Smooth muscle cell of the pulmonary artery (primary cell): Measurements from ENCODE around the gene SEBOX. TPM values are rescaled to one million over a fixed set of nuclear protein-coding genes. Genes with fewer than 3 reads are reported as not detected.

Source experiments
- total RNA-seq: library from RNA; depleted of rRNA; stranded (reverse); fragments of >200 nt; gene quantifications from 2 replicates; pipeline ENCODE4 v1.2.3, GENCODE V29; 2014

SEBOX gene, protein sequence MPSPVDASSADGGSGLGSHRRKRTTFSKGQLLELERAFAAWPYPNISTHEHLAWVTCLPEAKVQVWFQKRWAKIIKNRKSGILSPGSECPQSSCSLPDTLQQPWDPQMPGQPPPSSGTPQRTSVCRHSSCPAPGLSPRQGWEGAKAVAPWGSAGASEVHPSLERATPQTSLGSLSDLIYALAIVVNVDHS
- not detected in 2 replicates for total RNA-seq

DNA sequence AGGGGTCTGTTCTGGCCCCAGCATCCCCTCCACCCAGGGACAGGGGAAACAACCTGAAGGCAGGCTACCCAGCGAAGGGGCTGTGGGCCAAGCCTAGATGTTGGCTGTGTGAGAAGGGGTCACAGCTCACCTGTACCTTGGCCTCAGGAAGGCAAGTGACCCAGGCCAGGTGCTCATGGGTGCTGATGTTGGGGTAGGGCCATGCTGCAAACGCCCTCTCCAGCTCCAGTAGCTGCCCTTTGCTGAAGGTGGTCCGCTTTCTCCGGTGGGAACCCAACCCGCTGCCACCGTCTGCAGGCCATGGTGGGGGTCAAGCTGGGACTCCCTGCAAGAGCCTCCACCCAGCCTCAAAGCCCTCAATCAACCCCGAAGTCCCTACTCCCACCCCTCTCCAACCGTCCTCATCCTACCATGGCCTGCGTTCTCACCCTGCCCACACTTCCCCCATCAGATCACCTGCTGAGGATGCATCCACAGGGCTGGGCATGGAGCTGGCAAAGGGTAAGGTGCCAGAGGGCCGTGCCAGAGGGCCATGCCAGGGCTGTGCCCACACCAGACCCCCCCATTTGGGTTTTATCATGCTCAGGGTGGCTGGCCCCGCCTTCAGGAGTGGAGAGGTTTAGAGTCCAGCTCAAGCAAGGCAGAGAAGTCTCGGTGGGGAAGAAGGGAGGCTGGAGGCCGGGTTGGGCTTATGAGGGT, at the start of gene SEBOX:
Gene SEBOX, minus strand, starts transcription at position 535 of the 699 bp plus-strand sequence. Its CDS starts 48 bp downstream, at position 487.

DNA sequence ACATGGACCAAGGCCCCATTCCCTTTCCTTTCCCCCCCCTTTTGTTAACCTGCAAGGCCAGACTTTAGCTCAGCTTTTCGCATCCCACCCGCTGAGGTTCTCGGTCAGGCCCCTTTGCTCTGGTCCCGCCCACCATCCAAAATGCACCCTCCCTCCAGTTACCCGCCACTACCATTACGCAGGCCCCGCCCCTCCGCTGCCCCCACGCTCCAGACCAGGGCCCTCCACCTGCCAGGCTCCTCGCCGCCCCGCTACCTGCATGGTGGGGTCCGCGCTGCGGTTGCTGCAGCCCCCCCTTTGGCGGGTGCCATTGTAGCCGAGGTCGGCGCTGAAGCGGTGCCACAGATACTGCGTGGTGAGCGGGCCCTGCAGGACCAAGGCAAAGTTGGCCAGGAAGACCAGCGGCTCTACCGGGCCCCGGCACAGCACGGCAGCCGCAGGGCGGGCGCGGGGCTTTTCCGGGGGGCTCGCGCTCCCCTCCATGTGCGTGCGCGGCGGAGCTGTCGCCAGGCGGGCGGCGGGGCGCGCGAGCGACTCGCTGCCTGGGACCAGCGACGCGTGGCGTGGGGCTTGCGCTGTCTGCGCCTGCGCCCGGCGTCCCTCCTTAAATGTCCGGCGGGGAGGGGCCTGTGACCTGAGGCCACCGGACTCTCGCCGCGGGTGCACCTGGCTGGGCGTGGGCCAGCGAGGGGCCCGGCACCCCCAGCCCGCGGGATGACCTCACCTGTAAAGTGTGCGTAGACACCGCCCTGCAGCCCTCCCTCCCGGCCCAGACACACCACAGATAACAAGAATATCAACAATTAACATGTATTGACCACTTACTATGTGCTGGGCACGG, 40.9 kb upstream of the SEBOX start, which contains the start of gene SLC46A1:
Gene SLC46A1, minus strand, starts transcription at position 581 of the 841 bp plus-strand sequence. Its CDS starts 98 bp downstream, at position 483.

GRCh38 chr17:28371245-28372202, 6.5 kb upstream of the SEBOX start, which contains the start of gene SARM1:
TSS of gene SARM1 (plus strand) at chr17:28371694. CDS start at chr17:28372033, 339 bp downstream.

GRCh38 chr17:28370035-28370743, 5.2 kb upstream of the SEBOX start, which contains the start of gene VTN:
TSS of gene VTN (minus strand) at chr17:28370307. CDS start at chr17:28370203, 104 bp downstream.

GRCh38 chr17:28357061-28357900, 7.7 kb downstream of the SEBOX start, which contains the start of gene POLDIP2:
TSS of gene POLDIP2 (minus strand) at chr17:28357527. CDS start at chr17:28357448, 79 bp downstream.

DNA sequence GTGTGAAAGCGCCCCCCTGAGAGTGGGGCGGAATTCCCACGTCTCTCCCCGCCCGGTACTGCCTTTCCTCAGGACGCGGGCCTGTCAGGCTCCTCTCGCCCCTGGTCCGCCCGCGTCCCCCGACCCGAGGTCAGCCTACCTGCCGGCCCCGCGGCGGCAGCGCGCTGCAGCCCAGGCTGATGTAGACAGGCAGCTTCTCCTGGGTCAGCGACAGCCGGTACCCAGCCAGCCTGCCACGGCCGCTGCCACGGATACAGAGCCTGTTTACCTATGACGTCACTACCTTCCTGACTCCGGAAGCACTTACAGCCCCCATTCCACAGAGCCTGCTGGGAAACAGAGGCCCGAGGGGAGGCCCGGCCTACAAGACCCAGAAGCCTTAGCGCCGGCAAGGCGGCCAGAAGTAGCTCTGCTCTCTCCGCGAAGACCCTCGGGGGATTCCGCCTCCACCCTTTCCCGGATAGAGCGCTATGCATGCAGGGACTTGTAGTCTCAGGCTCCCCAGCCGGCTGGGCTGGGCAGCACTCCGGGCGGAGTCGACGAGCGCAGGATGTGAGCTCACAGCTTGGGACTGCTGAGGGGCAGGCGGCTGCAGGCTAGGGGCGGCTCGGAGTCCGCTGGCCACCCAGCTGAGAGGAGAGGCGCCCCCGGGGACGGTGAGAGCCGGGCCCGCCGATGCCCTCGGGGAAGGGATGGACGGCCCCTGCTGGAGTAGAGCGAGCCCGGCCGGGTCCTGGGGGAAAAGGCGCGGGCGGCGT, 29.6 kb downstream of the SEBOX start, which contains the start of the genes IFT20 and TNFAIP1:
Gene IFT20, minus strand, starts transcription at position 272 of the 758 bp plus-strand sequence. CDS start 3,487 bp downstream, outside the sequence.
Gene TNFAIP1, plus strand, starts transcription at position 561 of the 758 bp plus-strand sequence. CDS start 3,761 bp downstream, outside the sequence.

DNA sequence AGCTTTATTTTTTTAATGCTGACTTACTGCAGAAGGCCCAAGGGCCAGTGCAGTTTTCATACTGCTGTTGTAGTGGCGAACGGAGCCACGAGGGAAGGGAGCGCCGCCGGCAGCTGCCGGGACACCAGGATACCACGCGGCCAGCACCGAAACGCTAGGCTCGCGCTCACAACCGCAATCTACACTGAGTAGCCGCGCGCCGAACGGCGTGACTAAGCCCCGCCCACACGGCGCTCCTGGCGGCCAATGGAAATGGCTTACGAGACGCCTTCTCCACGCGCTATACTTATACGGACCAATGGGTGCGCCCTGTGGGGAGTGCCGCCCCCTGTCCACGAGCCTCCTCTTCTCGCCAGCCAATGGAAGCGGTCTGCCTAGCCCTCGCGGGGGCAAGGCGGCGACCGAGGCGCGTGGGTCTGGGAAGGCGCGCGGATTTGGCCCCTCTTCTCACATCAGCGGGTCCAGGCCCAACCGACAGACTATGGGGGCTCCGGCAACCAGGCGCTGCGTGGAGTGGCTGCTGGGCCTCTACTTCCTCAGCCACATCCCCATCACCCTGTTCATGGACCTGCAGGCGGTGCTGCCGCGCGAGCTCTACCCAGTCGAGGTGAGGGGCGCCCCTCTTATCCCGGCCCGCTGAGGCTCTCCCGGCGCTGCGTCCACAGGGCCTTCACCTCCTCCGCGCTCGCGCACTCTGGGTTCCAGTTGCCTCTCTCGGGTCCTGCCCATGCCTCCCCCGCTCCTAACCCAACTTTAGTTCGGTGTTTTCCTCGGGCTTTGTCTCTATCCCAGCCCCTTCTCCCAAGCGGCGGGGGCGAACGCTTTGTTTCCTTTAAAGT, 46.0 kb downstream of the SEBOX start, which contains the start of gene TMEM97:
Gene TMEM97, plus strand, starts transcription at position 442 of the 839 bp plus-strand sequence. Its CDS starts 40 bp downstream, at position 482.

Other genes with a start within 250 kb of the SEBOX start
- 7.8 TPM in 2 replicates for gene TMEM97, start 46.0 kb downstream of the SEBOX start, total RNA-seq
- gene IFT20, start 29.7 kb downstream of the SEBOX start, total RNA-seq: 44.9 and 56.0 TPM in 2 replicates
- gene TNFAIP1, start 29.4 kb downstream of the SEBOX start, total RNA-seq: 35.6 and 44.3 TPM in 2 replicates
- gene POLDIP2, start 7.7 kb downstream of the SEBOX start, total RNA-seq: 81.4 and 95.5 TPM in 2 replicates
- gene VTN, start 5.1 kb upstream of the SEBOX start, total RNA-seq: 1.7 and 3.4 TPM in 2 replicates
- 14.2 and 14.9 TPM in 2 replicates for gene SARM1, start 6.5 kb upstream of the SEBOX start, total RNA-seq
- gene SLC46A1, start 41.0 kb upstream of the SEBOX start, total RNA-seq: 11.4 and 16.4 TPM in 2 replicates
- gene SLC13A2, start 108.4 kb upstream of the SEBOX start, total RNA-seq: not detected in 2 replicates
- gene FOXN1, start 141.1 kb upstream of the SEBOX start, total RNA-seq: not detected in 2 replicates
- 35.9 and 41.8 TPM in 2 replicates for gene UNC119, start 187.4 kb upstream of the SEBOX start, total RNA-seq
- 117 and 163 TPM in 2 replicates for gene PIGS, start 206.3 kb upstream of the SEBOX start, total RNA-seq
- 230 and 260 TPM in 2 replicates for gene ALDOC, start 211.7 kb upstream of the SEBOX start, total RNA-seq
- 6.0 and 13.3 TPM in 2 replicates for gene SPAG5, start 233.8 kb upstream of the SEBOX start, total RNA-seq
- 8.4 and 9.5 TPM in 2 replicates for gene RSKR, start 249.0 kb upstream of the SEBOX start, total RNA-seq